Panc1 (cell line): ENCODE results near the gene PPP1CA.

Experiments
- POLR2AphosphoS5 ChIP-seq: IDR thresholded peaks from 2 replicates; pipeline ENCODE4 v1.6.1; 2012; ENCODE audit warnings: mild to moderate bottlenecking, low read depth, low read length, moderate library complexity
- SIN3A ChIP-seq: IDR thresholded peaks from 2 replicates; pipeline ENCODE4 v1.6.1; 2012; ENCODE audit warnings: low read depth, mild to moderate bottlenecking, low read length, moderate library complexity, borderline replicate concordance; ENCODE audit not compliant: insufficient read depth
- TCF7L2 ChIP-seq: IDR thresholded peaks from 2 replicates; pipeline ENCODE4 v1.6.1; 2011; ENCODE audit warnings: mild to moderate bottlenecking, low read depth, low read length, inconsistent platforms
- TF ChIP-seq, protein P1 (sequence below): fragments of 450-650 bp; IDR thresholded peaks from 2 replicates; pipeline ENCODE4 v1.5.1; 2017; ENCODE audit warnings: mild to moderate bottlenecking
- TF ChIP-seq, protein P2 (sequence below), 2 experiments: IDR thresholded peaks; 2 replicates each; pipeline ENCODE4 v1.6.1; 2011 to 2012; ENCODE audit warnings: low read depth in 2 of 2, control low read depth in 1 of 2, low read length in 1 of 2, mild to moderate bottlenecking in 1 of 2, moderate library complexity in 1 of 2; ENCODE audit not compliant: insufficient read depth in 1 of 2

DNA sequence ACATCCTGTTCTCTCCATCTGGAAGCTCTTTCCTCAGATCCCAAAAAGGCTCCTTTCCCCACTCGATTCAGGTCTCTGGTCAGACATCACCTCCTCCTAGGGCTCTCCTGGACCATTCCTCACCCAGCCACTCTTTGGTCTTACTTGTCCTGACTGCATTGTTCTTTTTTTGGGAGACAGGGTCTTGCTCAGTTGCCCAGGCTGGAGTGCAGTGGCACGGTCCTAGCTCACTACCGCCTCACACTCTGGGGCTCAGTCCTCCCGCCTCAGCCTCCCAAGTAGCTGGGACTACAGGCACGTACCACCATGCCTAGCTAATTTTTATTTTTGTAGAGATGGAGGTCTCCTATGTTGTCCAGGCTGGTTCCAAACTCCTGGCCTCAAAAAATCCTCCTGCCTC is 43.9 kb upstream of the PPP1CA start:
- TF ChIP-seq, protein P1, sequence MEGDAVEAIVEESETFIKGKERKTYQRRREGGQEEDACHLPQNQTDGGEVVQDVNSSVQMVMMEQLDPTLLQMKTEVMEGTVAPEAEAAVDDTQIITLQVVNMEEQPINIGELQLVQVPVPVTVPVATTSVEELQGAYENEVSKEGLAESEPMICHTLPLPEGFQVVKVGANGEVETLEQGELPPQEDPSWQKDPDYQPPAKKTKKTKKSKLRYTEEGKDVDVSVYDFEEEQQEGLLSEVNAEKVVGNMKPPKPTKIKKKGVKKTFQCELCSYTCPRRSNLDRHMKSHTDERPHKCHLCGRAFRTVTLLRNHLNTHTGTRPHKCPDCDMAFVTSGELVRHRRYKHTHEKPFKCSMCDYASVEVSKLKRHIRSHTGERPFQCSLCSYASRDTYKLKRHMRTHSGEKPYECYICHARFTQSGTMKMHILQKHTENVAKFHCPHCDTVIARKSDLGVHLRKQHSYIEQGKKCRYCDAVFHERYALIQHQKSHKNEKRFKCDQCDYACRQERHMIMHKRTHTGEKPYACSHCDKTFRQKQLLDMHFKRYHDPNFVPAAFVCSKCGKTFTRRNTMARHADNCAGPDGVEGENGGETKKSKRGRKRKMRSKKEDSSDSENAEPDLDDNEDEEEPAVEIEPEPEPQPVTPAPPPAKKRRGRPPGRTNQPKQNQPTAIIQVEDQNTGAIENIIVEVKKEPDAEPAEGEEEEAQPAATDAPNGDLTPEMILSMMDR, result no peak
- TF ChIP-seq POLR2AphosphoS5 (no peak), SIN3A (no peak), TCF7L2 (no peak)
- TF ChIP-seq, protein P2, sequence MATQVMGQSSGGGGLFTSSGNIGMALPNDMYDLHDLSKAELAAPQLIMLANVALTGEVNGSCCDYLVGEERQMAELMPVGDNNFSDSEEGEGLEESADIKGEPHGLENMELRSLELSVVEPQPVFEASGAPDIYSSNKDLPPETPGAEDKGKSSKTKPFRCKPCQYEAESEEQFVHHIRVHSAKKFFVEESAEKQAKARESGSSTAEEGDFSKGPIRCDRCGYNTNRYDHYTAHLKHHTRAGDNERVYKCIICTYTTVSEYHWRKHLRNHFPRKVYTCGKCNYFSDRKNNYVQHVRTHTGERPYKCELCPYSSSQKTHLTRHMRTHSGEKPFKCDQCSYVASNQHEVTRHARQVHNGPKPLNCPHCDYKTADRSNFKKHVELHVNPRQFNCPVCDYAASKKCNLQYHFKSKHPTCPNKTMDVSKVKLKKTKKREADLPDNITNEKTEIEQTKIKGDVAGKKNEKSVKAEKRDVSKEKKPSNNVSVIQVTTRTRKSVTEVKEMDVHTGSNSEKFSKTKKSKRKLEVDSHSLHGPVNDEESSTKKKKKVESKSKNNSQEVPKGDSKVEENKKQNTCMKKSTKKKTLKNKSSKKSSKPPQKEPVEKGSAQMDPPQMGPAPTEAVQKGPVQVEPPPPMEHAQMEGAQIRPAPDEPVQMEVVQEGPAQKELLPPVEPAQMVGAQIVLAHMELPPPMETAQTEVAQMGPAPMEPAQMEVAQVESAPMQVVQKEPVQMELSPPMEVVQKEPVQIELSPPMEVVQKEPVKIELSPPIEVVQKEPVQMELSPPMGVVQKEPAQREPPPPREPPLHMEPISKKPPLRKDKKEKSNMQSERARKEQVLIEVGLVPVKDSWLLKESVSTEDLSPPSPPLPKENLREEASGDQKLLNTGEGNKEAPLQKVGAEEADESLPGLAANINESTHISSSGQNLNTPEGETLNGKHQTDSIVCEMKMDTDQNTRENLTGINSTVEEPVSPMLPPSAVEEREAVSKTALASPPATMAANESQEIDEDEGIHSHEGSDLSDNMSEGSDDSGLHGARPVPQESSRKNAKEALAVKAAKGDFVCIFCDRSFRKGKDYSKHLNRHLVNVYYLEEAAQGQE (IDR thresholded peaks at IDR 0.05; ENCODE audit: insufficient read depth in 1 of 2, low read depth in 2 of 2, low read length in 1 of 2), result no peak
